ENCODE data around the gene AMOTL2.

AMOTL2 gene

DNA sequence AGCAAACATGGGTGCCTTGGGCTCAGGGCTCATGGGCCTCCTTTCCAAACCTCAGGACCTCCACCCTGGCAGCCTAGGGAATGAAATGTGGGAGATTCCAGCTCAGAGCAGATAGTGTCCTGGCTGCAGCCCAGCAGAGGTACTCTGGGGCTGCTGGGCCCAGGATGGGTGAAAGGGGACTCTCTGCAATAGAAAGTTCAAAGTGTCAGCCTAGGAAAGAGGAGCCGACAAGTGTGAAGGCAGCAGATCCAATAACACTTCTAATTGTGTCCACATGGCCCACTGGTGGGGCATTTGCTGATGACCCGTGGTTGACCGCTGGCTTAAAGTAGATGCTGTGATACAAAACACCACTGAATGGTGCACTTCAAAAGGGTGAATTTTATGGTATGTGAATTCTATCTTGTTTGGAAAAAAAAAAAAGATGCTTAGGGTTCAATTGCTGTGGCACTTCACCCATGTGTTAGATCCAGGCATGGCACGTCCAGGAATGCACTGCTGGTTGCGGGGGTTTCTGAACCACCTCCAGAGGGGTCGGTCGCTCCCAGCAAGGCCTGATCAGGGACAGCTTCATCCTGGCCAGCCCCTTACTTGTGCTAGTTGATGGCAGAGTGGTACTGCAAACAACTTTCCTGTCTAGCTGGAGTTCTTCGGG is 20.9 kb downstream of the AMOTL2 start:
- DNase-seq (ENCODE audit: low spot score) = no peak

DNA sequence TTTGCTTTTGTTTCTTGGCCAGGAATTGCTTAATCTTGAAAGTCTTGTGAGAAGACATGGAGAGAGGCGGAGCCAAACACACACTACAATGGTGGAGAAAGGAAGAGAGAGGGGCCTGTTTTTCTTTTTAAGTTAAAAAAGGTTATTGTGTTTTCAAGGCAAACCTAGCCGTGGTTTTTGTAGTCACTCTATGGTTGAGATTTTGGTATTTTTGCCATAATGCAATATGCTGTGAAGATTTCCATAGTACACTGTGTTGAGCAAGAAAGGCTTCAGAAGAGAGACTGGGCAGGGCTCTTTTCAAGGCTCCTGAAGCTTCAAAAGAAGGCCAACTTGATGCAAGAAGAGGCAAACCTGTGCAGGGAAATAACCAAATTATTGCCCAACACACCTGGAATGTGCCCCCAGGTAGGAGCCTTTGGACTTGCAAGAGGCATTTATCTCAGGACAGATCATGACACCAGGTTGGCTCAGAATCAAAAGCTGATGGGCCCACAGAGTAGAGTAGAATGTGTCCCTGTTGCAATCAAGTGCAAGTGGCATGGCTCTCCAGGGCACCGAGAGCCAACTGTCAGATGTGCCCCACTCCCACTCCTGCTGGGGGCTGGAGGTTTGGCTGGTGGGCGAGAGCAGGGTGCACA is 22.1 kb downstream of the AMOTL2 start:
- no peak for DNase-seq (ENCODE audit: low spot score)

DNA sequence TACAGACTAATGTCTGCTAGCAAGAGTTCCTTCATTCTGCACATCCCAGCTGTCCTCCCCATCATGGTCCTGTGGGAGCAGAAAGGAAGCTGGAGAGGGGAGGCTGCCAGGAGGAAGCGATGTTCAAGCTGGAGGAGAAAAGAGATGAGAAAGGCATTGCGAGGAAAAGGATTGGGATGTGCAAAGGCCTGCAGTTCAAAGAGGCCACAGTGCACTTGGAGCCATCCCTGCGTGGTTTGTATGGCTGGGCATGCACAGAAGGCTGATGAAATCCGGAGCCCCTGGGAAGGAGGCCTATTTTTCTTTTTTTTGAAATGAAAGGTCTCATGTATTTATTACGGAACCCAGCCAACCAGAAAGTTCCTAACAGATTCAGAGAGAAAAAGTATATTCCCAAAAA is 22.8 kb downstream of the AMOTL2 start:
- no peak for DNase-seq (ENCODE audit: low spot score)

DNA sequence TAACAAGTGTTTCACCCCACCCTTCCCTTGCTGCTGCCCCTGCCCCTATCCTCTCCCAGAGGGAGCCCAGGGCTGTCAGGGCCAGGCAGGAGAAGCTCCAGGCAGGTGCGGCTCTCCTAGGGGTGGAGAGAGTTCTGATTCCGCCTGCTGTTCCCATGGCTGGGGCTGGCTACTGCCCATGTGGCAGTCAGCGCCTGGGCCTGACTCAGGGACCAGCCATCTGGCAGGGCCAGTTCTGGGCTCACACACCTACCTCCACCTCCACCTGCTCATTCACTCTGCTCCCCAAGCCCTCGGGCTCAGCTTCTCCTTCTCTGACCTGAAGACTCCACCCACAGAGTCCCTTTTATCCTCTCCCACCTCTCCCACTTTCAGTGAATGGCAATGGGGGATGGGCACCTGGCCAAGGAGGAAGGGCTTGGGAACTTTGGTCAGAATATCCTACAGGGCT is 23.4 kb downstream of the AMOTL2 start:
- DNase-seq (ENCODE audit: low spot score) = no peak

DNA sequence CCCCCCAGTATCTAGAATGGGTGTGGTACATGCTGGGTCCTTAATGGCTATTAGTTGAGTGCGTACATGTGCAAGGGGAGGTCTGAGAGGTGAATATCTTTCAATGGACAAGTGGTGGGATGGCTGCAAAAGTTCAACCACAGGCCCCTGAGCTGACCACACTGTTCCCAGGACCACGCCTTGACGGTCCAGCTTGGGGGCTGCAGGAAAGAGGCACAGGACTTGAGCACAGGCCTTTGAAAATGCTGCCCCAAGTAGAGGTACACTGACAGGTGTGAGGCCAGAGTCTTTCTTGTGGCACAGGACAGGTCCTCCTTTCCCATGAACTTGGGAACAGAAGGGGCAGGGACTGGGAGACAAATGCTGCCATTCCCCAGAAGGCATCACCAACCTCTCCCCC is 24.0 kb downstream of the AMOTL2 start:
- no peak for DNase-seq (ENCODE audit: low spot score)

DNA sequence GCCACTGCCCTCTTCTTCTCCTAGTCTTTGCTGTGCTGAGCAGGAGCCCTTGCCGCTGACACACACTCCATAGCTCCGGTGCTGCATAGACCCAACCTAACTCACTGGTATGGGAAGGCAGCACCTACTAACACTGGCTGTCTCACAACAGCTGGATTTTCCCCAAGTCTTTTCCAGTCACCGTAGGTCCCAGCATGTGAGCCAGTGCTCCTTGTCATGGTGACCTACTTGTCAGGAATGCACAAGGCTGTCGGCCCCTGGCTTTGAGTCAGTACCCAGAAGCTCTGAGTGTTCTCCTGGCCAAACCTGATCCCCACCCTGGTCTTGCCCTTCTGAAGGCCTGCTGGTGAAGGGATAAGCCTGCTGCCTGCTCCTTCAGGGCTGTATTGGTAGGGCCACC is 25.7 kb downstream of the AMOTL2 start:
- DNase-seq (ENCODE audit: low spot score) = no peak

DNA sequence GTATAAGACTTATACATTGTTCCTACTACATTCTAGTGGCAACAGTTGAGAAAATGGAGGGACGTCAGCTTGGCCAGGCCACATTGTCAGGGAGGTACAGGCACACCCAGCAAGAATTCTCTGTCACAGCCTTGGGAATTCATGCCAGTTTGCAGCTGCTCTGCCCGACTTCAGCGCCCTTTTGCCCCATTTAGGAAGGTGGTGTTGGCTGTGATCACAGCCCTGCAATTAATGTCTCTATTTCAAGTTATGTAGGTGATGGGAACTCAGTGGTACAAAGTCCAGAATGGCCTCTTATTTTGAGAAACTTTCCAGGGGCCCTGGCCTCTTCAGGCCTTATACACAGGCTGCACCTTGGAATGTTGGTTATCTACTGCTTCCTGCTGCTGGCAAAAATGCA is 26.7 kb downstream of the AMOTL2 start:
- DNase-seq (ENCODE audit: low spot score) = no peak

DNA sequence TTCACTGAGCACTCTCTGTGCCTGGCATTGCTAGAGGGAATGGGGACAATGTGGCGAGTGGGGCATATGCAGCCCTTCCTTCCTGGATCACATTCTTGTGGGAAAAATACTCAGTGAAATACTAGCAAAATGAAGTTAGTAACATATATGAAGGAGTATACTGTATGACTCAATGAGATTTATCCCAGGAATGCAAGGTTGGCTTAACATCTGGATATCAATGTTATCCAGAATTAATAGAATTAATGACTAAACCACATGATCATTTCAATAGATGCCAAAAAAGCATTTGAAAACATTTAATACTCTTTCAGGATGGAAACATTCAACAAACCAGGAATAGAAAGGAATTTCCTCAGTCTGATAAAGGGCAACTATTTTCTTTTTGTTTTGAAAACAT is 27.5 kb downstream of the AMOTL2 start:
- DNase-seq (ENCODE audit: low spot score) = no peak

DNA sequence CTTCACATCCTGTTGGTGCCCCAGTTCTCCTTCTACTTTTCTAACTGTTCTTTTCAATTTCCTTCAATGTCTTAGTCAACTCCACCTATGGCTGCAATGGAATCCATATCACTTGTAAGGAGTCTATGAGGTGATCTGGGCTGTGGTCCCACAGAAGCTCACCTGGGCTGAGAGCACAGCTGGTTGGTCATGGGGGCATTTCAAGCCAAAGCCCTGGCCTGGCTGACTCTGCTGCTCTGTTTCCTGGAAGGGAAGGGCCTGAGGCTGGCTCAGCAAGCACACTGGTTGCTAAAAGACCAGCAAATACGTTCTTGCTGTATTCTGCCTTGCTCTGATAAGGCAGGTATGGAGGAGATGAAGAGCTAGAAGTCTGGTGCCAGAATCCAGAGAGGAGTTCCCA is 29.0 kb downstream of the AMOTL2 start:
- DNase-seq (ENCODE audit: low spot score) = no peak

DNA sequence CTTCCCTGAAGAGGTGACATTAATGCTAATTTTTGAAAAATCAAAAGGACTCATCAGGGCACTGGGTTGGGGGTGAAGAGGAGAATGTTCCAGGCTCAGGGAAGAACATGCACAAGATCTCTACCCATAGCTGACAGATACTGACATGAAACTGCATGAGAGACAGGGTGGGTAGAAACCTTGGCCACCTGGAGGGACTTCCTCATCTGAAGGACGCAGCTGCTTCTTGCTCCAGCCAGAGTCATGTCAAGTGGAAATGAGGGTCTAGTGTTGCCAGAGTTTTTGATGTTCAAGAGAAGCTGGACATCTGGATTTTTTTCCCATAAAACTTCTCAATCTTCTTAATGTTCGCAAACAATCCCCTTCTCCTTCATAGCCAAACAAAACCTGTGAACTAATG is 29.7 kb downstream of the AMOTL2 start:
- peak; percentile 52 for DNase-seq (ENCODE audit: low spot score)

DNA sequence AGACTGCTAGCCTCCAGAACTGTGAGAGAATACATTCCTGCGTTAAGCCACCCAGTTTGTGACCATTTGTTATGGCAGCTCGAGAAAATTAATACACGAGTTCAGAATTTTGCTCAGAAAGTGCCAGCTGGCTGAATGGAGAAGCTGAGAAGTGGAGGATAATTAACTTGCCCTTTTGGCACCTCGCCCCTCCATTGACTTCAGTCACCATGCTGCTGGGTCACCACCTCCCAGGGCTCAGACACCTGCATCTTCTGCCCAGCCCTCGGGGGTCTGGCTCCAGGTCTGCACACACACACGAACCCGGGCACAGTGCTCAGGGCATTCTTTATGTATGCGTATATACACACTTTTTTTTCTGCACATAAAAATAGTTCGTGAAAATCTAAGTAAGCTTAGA is 32.0 kb downstream of the AMOTL2 start:
- no peak for DNase-seq (ENCODE audit: low spot score)

DNA sequence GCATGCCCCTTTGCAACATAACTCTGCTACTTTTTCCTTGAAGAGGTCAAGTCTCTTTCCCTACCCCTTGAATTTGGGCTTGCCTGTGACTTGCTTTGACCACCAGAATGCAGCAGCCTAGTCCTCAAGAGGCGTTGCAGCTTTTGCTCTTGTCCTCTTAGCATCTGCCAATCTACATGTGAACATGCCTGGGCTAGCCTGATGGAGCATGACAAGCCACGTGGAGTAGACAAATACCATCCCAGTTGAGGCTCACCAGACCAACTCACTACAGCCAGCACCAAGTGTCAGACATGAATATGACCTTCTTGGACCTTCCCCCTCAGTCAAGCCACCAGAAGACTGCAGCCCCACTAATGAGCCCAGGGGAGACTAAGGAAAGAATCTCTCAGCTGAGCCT is 32.9 kb downstream of the AMOTL2 start:
- no peak for DNase-seq (ENCODE audit: low spot score)

DNA sequence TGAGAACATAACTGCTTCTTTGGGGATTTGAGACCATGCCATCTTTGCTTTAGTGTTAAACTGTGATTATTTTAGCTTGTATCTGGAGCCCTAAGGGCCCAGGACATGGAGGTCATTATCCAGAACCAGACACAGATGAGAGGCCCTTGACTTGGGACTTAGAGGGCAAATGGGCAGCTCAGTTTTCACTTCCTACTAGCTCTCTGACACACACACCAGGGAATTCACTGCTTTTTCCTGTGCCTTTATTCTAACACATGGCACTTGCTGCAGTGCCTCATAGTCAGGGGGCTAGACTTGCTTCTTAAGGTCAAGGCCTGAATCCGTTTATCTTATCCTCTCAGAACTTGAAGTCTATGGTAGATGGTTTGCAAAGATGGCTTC is 33.3 kb downstream of the AMOTL2 start:
- DNase-seq (ENCODE audit: low spot score) = no peak

DNA sequence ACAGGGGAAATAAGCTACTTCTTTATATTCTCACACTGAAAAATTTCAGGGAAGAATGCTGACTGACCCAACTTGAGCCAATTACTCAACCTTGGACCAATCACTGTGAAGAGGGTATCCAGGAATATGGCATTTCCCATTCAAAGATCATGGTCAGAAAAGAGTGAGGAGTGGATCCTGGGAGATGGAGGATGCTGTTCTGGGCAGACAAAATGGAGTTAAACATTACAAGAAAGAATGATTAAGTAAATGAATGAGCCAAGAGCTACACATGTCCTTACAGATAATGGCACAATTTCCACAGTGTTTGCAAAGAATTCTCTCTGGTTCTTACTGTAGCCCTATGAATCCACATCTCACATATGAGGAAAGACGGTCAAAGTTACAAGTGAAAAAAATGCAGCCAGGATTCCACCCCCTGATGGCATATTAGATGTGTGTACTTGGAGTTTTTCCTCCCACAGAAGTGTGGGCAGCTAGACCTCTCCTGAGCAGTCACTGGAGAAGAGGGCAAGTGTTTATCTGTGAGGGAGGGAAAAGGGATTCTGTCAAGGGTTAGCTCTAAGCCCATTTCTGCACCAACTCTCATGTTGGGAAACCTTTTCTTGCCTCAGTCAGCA is 33.8 kb downstream of the AMOTL2 start:
- DNase-seq (ENCODE audit: low spot score) = no peak

DNA sequence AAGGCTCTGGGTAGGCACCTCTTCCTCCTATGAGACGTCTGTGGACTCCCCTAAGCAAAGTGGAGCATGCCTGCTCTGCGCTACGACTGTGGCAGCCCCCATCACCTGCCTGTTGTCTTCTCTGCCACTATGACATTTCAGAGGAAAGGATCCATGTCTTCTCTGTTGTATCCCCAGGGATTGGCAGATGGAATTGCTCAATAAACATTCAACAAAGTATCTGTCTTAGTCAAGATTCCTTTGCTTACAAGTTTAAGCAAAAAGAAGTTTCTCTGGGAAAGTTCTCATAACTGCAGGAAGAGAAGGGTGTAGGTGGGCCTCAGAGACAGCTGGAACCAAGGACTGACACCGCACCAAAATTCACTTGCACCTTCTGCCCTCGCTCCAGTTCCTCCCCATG is 34.3 kb downstream of the AMOTL2 start:
- no peak for DNase-seq (ENCODE audit: low spot score)

DNA sequence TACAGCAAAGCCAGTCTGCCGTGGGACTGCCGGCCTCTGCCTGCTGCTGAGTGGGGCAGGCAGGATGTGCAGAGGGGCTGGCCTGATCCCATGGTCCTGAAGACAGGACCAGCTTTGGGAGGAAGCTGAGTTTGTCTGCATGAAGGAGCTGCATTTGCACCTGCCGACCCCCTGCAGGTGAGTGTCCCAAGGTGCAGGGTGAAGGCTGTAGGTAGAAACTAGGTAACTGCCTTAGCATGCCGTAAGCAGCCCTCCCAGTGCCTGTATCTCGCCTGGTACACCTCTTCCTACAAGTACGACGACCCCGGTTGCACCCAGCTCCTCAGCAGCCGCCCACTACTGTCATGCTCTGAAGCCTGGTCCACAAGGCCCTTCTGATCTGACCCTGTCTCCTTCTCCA is 34.9 kb downstream of the AMOTL2 start:
- DNase-seq (ENCODE audit: low spot score) = no peak

DNA sequence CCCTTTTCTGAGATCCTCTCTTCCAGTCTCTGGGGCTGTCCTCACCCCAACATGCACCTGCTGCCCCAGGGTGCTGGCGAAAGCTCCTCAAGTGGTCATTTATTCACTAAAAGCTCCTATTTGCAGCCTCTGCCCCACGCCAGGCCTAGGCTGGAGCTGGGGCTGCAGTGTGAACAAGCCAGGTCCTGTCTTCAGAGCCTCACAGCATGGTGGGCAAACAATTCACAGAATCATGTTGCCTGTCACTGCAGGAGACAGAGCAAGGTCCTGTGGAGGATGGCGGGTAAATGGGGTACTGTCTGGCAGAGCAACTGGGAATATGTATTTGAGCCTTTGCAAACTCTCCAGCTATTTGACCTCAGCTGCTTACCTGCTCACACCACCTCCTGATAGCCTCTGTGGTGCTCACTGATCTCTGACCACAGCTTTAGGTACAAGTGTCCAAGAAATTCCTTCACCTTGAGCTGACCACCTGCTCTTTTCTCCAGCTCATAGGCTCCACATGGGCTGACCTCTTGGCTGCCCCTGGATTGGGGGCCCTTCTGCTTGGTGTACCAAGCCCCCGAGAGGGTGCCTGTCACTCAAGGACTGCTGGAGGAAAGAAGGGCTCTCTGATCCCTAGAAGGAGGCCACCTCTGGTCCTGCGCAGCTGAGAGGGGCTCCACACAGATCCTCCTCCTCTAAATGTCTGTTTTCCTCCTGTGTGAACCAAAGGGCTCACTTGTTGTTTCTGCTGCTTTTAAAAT is 35.6 kb downstream of the AMOTL2 start:
- no peak for DNase-seq (ENCODE audit: low spot score)

DNA sequence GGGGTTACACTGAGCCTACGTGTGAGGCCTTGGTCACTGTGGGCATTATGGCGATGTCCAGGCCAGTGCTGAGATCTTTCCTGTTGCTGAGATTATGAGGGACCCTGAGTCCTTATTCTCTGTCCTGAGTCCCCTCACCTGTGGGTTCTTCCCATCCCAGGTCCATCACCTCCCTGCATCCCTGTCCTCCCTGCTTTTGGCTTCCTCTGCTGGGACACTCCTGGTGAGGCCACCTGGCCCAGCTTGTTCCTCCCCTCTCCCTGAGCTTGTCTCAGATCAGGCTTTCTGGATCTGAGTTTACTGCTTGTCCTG is 36.1 kb downstream of the AMOTL2 start:
- DNase-seq (ENCODE audit: low spot score) = no peak

DNA sequence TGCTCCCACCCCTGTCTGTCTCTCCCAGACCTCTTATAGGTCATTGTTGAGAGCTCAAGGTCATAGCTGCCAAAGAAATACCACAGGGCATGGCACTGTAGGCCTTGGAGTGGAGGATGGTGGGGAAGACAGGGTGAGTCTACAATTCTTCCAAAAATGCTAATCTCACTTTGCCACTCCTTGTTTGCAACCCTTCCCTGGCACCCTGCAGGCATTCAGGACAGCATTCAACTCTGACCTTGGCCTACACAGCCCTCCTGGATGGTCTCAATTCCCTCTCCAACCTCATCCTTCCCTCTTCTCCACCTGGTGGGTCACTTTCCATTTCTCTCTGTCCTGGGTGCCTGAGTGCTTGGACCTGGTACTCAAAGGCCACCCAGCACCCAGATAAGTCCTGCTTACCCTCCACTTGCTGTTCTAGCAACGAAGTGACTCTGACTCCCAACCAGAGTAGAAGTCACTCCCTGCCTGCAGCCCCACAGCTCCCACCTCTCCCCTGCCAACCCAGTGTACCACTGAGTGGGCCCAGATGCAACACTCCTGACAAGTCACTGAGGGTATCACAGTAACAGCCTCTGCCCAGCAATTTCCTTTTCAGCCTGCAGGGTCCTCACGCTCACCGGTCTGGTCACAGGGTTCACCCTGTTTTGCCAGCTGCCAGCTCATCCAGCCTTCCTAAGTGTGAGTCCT is 36.6 kb downstream of the AMOTL2 start:
- DNase-seq (ENCODE audit: low spot score) = peak; percentile 7

DNA sequence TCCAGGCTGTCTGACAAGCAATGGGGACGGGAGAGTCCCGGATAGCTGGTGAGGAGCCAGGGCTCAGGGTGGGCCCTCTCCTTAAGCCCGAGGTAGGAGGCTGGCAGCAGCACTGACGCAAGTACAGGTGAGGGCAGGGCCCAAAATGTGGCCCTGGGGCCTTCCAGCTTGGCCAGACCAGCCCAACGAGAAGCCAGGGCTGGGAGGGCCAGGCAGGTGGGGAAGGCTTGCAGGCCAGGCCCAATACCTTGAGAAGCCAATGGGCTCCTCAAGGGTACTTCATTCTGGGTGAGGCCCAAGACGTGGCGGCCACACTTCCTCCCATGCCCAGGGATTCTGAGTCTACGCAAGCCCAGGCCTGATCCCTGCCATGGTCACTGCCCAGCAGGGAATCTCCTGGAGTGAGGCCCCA is 37.2 kb downstream of the AMOTL2 start:
- no peak for DNase-seq (ENCODE audit: low spot score)

DNA sequence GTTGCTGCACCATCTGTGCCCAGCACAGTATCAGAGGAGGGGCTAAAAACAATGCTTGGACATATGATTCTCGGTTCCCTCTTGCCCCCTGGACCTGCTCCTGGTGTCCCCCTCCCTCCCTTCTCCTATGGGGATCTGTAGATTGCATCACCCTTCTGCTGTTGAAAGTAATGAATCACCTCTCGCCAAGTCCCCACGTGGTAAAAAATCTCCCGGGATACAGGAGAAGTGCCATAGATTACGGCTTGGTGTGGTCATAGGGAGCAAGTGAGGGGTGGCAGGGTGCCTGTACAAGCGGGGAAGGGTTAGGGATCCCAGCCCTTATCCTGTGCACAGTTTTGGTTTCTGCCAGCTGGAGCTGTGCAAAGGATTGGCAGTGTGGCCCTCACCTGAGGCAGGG is 37.7 kb downstream of the AMOTL2 start:
- no peak for DNase-seq (ENCODE audit: low spot score)

DNA sequence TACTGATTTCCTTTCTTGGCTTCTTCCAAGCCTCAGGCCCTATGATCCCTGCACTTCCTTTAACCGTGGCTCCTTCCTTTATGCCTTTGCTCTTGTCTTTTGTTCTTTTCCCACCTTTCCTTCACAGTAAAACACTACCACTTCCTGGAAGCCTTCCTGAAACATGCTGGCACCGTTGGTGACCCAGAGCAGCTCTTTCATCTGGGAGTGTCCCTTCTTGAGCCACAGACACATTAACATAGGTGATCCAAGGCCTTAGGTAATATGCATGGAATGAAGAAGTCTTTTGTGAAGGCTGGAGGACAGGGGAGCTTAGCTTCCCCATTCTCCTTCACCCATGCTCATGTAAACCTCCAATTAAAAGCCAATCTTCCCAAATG is 39.4 kb downstream of the AMOTL2 start:
- no peak for DNase-seq (ENCODE audit: low spot score)

Measured in NAMALWA (cell line).